Peyer's patch (tissue), 4 donors: Measurements from ENCODE around the gene EXOC4.

Source experiments
- POLR2A ChIP-seq, 2 donors: fragments of 450-650 bp; IDR thresholded peaks; one replicate each; pipeline ENCODE4 v1.5.1; 2017; ENCODE audit warnings: antibody characterized with exemption in 2 of 2, mild to moderate bottlenecking in 2 of 2, moderate library complexity in 2 of 2
- TF ChIP-seq, protein P1 (sequence below), 6 experiments: fragments of 450-650 bp in 4 of 6; fragments of 200-600 bp in 2 of 6; sonication (generic) in 1 of 6; IDR thresholded peaks; one replicate each; pipeline ENCODE4 v1.5.1; 2017 to 2019; ENCODE audit warnings: antibody characterized with exemption in 6 of 6, mild to moderate bottlenecking in 3 of 6, moderate library complexity in 1 of 6

DNA sequence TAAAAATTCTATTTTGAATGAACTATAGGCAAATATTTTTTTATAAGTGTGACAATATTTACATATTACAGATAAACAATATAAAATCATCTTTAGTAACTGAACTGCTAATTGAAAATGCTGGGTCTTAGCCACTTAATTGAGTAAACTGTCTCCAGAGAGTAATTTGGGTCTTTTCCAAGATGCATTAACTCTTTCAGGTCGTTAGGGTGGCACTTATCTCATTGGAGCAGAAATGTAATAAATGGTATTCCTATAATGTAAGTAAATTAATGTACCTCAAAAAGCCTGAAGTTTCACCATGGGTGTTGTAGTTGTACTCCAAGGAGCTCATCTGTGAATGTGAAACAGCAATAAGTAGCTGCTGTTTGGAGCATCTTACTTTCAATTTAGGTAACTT lies 208.5 kb downstream of the EXOC4 start:
- TF ChIP-seq, protein P1, sequence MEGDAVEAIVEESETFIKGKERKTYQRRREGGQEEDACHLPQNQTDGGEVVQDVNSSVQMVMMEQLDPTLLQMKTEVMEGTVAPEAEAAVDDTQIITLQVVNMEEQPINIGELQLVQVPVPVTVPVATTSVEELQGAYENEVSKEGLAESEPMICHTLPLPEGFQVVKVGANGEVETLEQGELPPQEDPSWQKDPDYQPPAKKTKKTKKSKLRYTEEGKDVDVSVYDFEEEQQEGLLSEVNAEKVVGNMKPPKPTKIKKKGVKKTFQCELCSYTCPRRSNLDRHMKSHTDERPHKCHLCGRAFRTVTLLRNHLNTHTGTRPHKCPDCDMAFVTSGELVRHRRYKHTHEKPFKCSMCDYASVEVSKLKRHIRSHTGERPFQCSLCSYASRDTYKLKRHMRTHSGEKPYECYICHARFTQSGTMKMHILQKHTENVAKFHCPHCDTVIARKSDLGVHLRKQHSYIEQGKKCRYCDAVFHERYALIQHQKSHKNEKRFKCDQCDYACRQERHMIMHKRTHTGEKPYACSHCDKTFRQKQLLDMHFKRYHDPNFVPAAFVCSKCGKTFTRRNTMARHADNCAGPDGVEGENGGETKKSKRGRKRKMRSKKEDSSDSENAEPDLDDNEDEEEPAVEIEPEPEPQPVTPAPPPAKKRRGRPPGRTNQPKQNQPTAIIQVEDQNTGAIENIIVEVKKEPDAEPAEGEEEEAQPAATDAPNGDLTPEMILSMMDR (IDR thresholded peaks at IDR 0.05), result no peak
- TF ChIP-seq POLR2A (IDR thresholded peaks at IDR 0.05), result no peak
